ENCODE data around the gene NDUFS8. TPM values are rescaled to one million over a fixed set of nuclear protein-coding genes. Genes with fewer than 3 reads are reported as not detected.

NDUFS8 gene
- total RNA-seq, 1 donor from 2014 or later, result 168 TPM

DNA sequence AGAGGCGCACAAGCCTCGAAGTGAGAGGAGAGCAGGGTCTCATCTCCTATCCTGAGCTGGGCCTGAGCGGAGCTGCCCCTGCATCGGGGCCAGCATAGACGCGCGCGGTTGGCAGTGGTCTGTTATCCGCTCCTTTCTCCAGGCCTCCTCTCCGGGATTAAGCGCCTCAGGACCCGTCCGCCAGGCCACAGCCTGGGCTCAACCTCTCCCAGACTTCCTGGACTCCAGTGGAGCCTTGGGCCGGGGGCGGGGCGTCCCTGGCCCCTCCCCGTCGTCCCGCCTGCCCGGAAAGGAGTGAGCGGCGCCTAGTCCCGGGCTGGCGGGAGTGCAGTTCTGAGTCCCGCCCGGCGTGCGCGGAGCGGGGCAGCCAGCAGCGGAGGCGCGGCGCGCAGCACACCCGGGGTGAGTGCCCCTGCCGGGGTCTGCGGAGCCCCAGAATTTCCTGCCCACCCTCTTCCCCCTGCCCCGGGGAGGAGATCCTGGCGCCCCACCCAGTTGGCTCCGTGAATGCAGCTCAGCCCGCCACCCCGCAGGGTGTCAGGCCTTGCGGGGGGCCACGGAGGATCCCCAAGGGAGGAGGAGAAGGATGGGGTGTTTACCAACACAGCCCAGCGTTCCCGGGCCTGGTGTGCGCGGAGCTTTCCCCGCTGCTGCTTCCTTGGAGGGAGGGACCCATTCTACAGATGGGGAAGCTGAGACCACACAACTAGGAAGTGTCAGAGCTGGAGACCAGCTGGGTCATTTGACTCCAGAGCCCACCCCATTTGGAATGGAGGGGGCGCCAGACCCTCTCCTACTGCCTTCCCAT lies 8.4 kb downstream of the NDUFS8 start, which contains the start of gene TCIRG1:
TSS of gene TCIRG1 (plus strand) at position 308 of the 808 bp plus-strand sequence. CDS start 2,247 bp downstream, outside the sequence.
- Mint-ChIP-seq H3K36me3 (no peaks in the 10 kb centered on the region), H3K9me3 (no peaks in the 10 kb centered on the region), H3K4me3 (peak within 1 kb of the TSS; percentile 80), H3K4me1 (ENCODE audit: unreplicated experiment) (peaks cover 7% of the 10 kb centered on the region), H3K27me3 (no peaks in the 10 kb centered on the region), H3K27ac (peak within 1 kb of the TSS; percentile 82)
- no peak for DNase-seq (ENCODE audit: extremely low spot score, unreplicated experiment)
- TF ChIP-seq, protein P1, sequence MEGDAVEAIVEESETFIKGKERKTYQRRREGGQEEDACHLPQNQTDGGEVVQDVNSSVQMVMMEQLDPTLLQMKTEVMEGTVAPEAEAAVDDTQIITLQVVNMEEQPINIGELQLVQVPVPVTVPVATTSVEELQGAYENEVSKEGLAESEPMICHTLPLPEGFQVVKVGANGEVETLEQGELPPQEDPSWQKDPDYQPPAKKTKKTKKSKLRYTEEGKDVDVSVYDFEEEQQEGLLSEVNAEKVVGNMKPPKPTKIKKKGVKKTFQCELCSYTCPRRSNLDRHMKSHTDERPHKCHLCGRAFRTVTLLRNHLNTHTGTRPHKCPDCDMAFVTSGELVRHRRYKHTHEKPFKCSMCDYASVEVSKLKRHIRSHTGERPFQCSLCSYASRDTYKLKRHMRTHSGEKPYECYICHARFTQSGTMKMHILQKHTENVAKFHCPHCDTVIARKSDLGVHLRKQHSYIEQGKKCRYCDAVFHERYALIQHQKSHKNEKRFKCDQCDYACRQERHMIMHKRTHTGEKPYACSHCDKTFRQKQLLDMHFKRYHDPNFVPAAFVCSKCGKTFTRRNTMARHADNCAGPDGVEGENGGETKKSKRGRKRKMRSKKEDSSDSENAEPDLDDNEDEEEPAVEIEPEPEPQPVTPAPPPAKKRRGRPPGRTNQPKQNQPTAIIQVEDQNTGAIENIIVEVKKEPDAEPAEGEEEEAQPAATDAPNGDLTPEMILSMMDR (conservative IDR thresholded peaks at IDR 0.05), result no peak

DNA sequence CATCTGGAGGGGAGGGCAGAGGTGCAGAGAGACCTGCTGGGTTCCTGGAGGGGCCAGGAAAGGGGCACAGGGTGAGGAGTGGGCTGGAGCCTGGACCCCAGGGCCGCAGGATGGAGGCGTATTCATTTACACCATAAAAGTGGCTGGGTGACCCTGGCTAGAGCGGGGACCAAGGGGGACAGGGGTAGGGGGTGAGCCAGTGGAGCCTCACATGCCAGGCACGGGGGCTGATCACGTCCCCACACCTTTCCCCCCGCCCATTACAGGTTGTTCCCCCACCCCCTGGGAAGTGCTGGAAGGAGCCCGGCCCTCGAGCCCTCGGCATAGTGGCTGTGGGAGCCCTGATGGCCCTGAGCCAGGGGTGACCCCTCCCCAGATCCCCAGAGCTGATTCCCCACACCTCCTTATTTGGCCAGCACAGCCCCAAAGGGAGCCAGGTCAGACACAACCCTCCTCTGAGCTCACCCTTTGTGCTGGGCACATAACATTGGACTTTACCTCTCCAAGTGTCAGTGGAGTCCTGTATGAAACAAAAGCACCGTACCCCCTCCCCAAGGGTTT lies 9.1 kb downstream of the NDUFS8 start:
- no peaks in the 10 kb centered on the region for H3K27me3 Mint-ChIP-seq
- TF ChIP-seq, protein P1 (conservative IDR thresholded peaks at IDR 0.05), result no peak
- H3K27ac Mint-ChIP-seq, result peak overlapping the region; percentile 82

DNA sequence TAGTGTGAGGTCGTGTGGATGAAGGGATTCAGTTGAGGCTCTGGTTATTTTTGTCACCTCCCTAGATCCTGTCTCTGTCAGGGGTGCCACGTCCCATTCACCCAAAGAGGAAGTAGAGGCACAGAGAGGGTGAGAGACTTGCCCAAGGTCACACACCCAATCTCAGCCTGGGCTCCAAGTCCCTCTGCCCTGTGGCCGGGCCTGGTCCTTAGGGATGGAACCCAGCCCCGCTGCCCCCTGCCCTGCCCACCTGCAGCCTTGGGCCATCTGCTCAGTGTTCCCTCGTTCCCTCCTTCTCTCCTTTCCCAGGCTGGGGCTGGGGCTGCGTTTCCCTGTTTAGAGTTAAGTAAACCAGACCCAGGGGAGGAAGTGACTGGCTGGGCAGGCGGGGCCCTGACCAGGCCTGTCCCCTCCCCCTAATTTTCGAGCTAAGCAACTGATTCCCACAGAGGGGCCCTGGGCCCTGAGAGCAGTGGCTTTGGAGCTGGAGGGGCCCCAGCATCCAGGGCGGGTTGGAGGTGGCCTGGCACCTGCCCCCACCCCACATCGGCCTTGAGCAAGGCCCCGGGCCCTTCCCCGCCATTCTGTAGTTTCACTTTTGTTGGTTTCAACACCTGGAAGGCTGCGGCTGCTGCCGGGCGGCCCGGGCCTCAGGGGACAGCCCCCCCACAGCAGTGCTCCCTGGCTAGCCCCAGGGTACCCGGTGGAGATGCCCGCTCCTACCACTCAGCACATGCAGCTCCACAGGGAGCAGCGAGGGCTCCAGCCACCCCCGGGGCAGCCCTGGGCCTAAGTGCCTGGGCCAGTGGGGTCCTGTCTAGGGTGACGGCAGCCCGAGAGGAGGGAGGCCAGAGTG lies 9.8 kb downstream of the NDUFS8 start:
- DNase-seq (ENCODE audit: extremely low spot score, unreplicated experiment), result peak; percentile 71
- H3K27ac Mint-ChIP-seq, result peak overlapping the region; percentile 82
- no peaks in the 10 kb centered on the region for H3K27me3 Mint-ChIP-seq
- H3K36me3 Mint-ChIP-seq, result no peaks in the 10 kb centered on the region
- peaks cover 7% of the 10 kb centered on the region for H3K4me1 Mint-ChIP-seq (ENCODE audit: unreplicated experiment)
- peak overlapping the region; percentile 80 for H3K4me3 Mint-ChIP-seq
- no peaks in the 10 kb centered on the region for H3K9me3 Mint-ChIP-seq
- TF ChIP-seq, protein P1 (conservative IDR thresholded peaks at IDR 0.05), result no peak

More for the DNA sequence above, 9.1 kb downstream of the NDUFS8 start:
- DNase-seq (ENCODE audit: extremely low spot score, unreplicated experiment), result no peak
- Mint-ChIP-seq H3K4me1 (ENCODE audit: unreplicated experiment) (peaks cover 7% of the 10 kb centered on the region), H3K4me3 (peak overlapping the region; percentile 80), H3K9me3 (no peaks in the 10 kb centered on the region), H3K36me3 (no peaks in the 10 kb centered on the region)

DNA sequence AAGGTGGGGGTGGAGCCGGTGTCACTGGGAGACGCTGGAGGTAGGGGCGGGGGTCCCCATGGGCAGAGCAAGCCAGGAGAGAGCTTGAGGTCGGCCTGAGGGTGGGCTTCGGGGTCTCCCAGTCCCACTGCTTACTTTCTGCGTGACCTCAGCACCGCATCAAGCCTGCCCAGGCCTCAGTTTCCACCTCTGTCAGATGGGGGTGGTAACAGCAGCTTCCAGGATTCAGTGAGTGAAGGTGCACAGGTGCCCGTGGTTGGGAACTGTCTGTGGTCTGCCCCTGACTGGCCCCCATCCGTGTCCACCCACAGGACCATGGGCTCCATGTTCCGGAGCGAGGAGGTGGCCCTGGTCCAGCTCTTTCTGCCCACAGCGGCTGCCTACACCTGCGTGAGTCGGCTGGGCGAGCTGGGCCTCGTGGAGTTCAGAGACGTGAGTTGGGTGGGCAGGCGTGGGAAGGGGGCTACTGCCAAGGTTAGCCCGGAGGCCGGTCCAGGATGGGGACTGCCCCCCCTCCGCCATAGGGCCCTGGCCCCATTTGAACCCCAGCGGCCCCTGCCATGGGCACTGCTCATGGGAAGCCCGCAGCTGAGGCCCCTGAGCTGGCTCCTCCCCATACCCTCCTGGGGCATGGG lies 10.6 kb downstream of the NDUFS8 start:
- Mint-ChIP-seq H3K9me3 (no peaks in the 10 kb centered on the region), H3K4me3 (no peak overlapping the region), H3K27ac (no peak overlapping the region), H3K27me3 (no peaks in the 10 kb centered on the region), H3K4me1 (ENCODE audit: unreplicated experiment) (peaks cover 7% of the 10 kb centered on the region), H3K36me3 (no peaks in the 10 kb centered on the region)
- TF ChIP-seq, protein P1 (conservative IDR thresholded peaks at IDR 0.05), result no peak
- DNase-seq (ENCODE audit: extremely low spot score, unreplicated experiment), result no peak

DNA sequence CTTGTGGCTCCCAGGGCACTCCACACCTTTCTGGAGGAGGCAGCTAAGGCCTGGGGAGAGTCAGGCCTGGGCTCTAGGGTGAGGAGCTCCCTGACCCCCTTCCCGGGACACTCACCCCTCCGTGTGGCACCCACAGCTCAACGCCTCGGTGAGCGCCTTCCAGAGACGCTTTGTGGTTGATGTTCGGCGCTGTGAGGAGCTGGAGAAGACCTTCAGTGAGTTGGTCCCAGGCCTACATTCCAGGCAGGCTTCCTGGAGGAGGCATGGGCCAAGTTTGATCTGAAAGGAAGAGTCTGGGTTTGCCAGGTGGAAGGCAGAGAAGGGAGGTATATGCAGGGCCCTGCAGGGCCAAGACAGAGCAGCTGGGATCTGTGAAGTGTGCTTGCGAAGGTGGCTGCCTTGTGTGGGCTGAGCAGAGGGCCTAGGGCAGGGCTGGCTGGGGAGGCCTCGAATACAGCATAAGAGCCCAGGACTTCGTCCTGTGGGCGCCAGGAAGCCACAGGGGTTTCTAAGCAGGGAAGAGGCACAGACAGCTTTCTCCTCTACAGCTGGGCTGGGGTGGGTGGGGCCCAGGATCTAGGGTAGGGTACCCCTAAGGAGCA lies 11.2 kb downstream of the NDUFS8 start:
- Mint-ChIP-seq H3K27ac (peak overlapping the region; percentile 61), H3K36me3 (no peaks in the 10 kb centered on the region), H3K4me1 (ENCODE audit: unreplicated experiment) (peaks cover 7% of the 10 kb centered on the region), H3K27me3 (no peaks in the 10 kb centered on the region), H3K9me3 (no peaks in the 10 kb centered on the region), H3K4me3 (no peak overlapping the region)
- DNase-seq (ENCODE audit: extremely low spot score, unreplicated experiment), result no peak
- TF ChIP-seq, protein P1 (conservative IDR thresholded peaks at IDR 0.05), result no peak
